Thyroid gland (tissue), 4 donors: Measurements from ENCODE around the gene ZNF888. TPM values are rescaled to one million over a fixed set of nuclear protein-coding genes. Genes with fewer than 3 reads are reported as not detected.

Experiments
- DNase-seq, 2 donors: peaks; one replicate each; pipeline ENCODE4 v3.0.0-alpha.2; 2019
- H3K27ac ChIP-seq, 3 donors: fragments of 200-600 bp; sonication (generic); 1 replicate in 2 of 3; 2 replicates in 1 of 3; pipeline ENCODE4 v1.5.1; 2016 to 2019; ENCODE audit warnings: mild to moderate bottlenecking in 1 of 3, moderate library complexity in 1 of 3
- H3K27me3 ChIP-seq: fragments of 200-600 bp; sonication (generic); one replicate; pipeline ENCODE4 v1.5.1; 2019
- H3K36me3 ChIP-seq, 2 donors: fragments of 200-600 bp; sonication (generic); one replicate each; pipeline ENCODE4 v1.5.1; 2016 to 2019
- H3K4me1 ChIP-seq, 2 donors: fragments of 200-600 bp; sonication (generic); one replicate each; pipeline ENCODE4 v1.5.1; 2017 to 2019
- H3K4me3 ChIP-seq, 3 donors: fragments of 200-600 bp; sonication (generic); replicated peaks in 1 of 3; 1 replicate in 2 of 3; 2 replicates in 1 of 3; pipeline ENCODE4 v1.5.1; 2016; ENCODE audit warnings: mild to moderate bottlenecking in 1 of 3
- H3K9me3 ChIP-seq: fragments of 200-600 bp; sonication (generic); one replicate; pipeline ENCODE4 v1.5.1; 2017
- CTCF ChIP-seq, 6 experiments: fragments of 200-600 bp in 3 of 6; fragments of 450-650 bp in 3 of 6; sonication (generic) in 3 of 6; IDR thresholded peaks; one replicate each; pipeline ENCODE4 v1.5.1; 2016 to 2019; ENCODE audit warnings: antibody characterized with exemption in 6 of 6, mild to moderate bottlenecking in 2 of 6, inconsistent platforms in 1 of 6, moderate library complexity in 1 of 6
- POLR2A ChIP-seq, 2 donors: fragments of 450-650 bp; IDR thresholded peaks; one replicate each; pipeline ENCODE4 v1.6.1; 2017; ENCODE audit warnings: antibody characterized with exemption in 2 of 2, mild to moderate bottlenecking in 2 of 2, moderate library complexity in 1 of 2
- WGBS, 2 donors: methylation state at CpG; one replicate each; pipeline ENCODE4 v1.1.5; 2017; 5-methylcytosine and 5-hydroxymethylcytosine counted together
- intact Hi-C: fragments of 100-400 bp; cut with DNase I; formaldehyde crosslinking; loops from one replicate; pipeline ENCODE4 v1.15.1; 2023
- total RNA-seq, 4 donors: library from RNA; depleted of rRNA; stranded (reverse); fragments of >200 nt; gene quantifications; one replicate each; pipeline ENCODE4 v1.2.3, GENCODE V29; 2016

The ZNF888 gene
- 1 to 10 TPM; 3.3 to 8.3 (median 6.8) TPM for total RNA-seq

DNA sequence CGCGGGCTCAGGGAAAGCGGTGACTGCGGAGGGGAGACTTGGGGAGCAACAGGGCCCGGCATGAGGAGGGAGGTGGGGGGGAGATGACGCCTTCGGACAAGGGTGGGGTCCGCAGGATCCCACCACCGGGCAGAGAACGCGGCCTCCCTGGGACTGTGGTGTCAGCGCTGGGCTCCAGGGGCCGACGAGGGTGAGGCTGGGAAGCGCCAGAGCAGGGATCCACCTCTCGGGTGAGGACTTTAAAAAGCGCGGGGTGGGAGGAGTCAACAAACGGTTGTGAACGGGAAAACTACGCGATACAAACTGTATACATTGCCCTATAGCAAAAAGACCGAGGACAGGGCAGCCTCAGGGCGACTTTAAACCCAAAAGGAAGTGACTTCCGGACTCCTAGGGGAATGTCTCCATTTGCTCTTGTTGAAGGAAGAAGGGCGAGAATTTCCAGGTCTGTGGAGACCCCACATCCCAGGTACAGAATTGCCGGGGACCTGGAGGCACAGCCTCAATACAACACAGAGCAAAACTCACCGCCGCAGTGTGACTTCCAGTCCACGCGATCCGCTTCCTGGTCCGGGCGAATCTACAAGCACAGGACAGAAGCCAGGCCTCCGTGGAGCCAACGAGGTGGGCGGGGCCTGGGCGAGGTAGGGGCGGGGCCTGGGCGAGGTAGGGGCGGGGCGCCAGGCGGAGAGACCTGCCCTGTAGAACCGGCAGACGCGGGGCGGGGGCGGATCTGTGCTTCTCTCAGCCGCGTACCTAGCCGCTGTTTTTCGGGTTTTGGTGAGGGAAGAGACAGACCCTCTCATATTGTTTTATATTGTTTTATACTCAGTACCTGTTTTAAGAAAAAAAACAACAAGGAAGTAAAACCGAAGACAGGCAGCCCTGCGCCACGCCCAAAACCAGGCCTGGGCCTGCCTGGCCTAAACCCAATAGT lies at the start of gene ZNF888:
Gene ZNF888, minus strand, starts transcription at position 588 of the 937 bp plus-strand sequence. CDS start 5,555 bp downstream, outside the sequence.
- 2 to 4% methylated on average over 44 to 50 of the region's 55 CpGs for WGBS, 2 donors
- peak; percentile 87 to 90 for DNase-seq
- Histone ChIP-seq H3K4me3 (peak within 1 kb of the TSS; percentile 58 to 71 (median 63)), H3K4me1 (peaks cover 3 to 8% of the 10 kb centered on the region in 2 donors), H3K27me3 (no peaks in the 10 kb centered on the region), H3K36me3 (no peaks in the 10 kb centered on the region), H3K9me3 (no peaks in the 10 kb centered on the region), H3K27ac (peak within 1 kb of the TSS in 2 of 3 donors; percentile 5 to 76)
- intact Hi-C loops: no loop called here
- peak in 1 of 2 donors; percentile 48 for TF ChIP-seq POLR2A (IDR thresholded peaks at IDR 0.05)
- peak in 1 of 6 experiments; percentile 5 for TF ChIP-seq CTCF (IDR thresholded peaks at IDR 0.05)

- peaks cover 4% of the 10 kb centered on the region in 2 donors for H3K4me1 ChIP-seq
- no peaks in the 10 kb centered on the region for H3K9me3 ChIP-seq
- H3K36me3 ChIP-seq: no peaks in the 10 kb centered on the region
- WGBS, 2 donors: 96 to 97% methylated on average over 2 of the region's 2 CpGs
- no peaks in the 10 kb centered on the region for H3K27me3 ChIP-seq
- intact Hi-C loops: no loop called here
- H3K27ac ChIP-seq: no peak overlapping the region
- TF ChIP-seq POLR2A (IDR thresholded peaks at IDR 0.05): no peak
- TF ChIP-seq CTCF (IDR thresholded peaks at IDR 0.05): no peak
- H3K4me3 ChIP-seq: no peak overlapping the region
- DNase-seq: no peak
Observed at GRCh38 chr19:52967772-52968171, 44.5 kb upstream of the ZNF888 start.

GRCh38 chr19:52963247-52963618 lies 40.0 kb upstream of the ZNF888 start:
- no peaks in the 10 kb centered on the region for H3K36me3 ChIP-seq
- TF ChIP-seq CTCF (IDR thresholded peaks at IDR 0.05) (no peak), POLR2A (IDR thresholded peaks at IDR 0.05) (no peak)
- peak; percentile 14 to 29 for DNase-seq
- H3K4me3 ChIP-seq: peak overlapping the region; percentile 14 to 61 (median 47)
- intact Hi-C loops: no loop called here
- H3K4me1 ChIP-seq: peaks cover 8 to 12% of the 10 kb centered on the region in 2 donors
- no peaks in the 10 kb centered on the region for H3K9me3 ChIP-seq
- H3K27ac ChIP-seq: peak overlapping the region; percentile 37 to 67 (median 44)
- H3K27me3 ChIP-seq: no peaks in the 10 kb centered on the region
- 2% methylated on average over 12 of the region's 12 CpGs for WGBS, 2 donors

- Histone ChIP-seq H3K36me3 (no peaks in the 10 kb centered on the region), H3K27me3 (no peaks in the 10 kb centered on the region), H3K9me3 (no peaks in the 10 kb centered on the region), H3K4me1 (peaks cover 8 to 12% of the 10 kb centered on the region in 2 donors), H3K4me3 (peak within 1 kb of the TSS; percentile 14 to 61 (median 47)), H3K27ac (peak within 1 kb of the TSS; percentile 37 to 67 (median 44))
- TF ChIP-seq CTCF (IDR thresholded peaks at IDR 0.05) (no peak), POLR2A (IDR thresholded peaks at IDR 0.05) (peak in 1 of 2 donors; percentile 78)
- peak; percentile 99 for DNase-seq
- 0 to 1% methylated on average over 36 to 41 of the region's 55 CpGs for WGBS, 2 donors
- intact Hi-C loops: no loop called here
Observed at GRCh38 chr19:52962394-52963246, 39.4 kb upstream of the ZNF888 start, which contains the start of gene ZNF816. ZNF816 (minus strand) TSS chr19:52962881; CDS start chr19:52956089, 6,792 bp downstream.
